ENCODE measurements around the gene ADAT3. TPM values are rescaled to one million over a fixed set of nuclear protein-coding genes. Genes with fewer than 3 reads are reported as not detected.
"Not testable (repeated sequence)": the region's sequence is repeated elsewhere in the genome, so short reads cannot be mapped to it uniquely, and the experiment has no call there.

ADAT3 gene
- total RNA-seq, 2 donors from 2014 or later, result 9.9 to 13.8 TPM

- Mint-ChIP-seq H3K4me1 (peaks cover 31% of the 10 kb centered on the region), H3K9me3 (no peaks in the 10 kb centered on the region), H3K36me3 (ENCODE audit: low read depth) (peaks cover 1% of the 10 kb centered on the region), H3K27ac (peak overlapping the region; percentile 88), H3K27me3 (ENCODE audit: insufficient read depth) (no peaks in the 10 kb centered on the region), H3K4me3 (peak overlapping the region; percentile 92)
- WGBS, 2 experiments (ENCODE audit: insufficient coverage in 1 of 2, insufficient read length in 1 of 2), result 1% methylated on average over 31 to 56 of the region's 56 CpGs
- Histone ChIP-seq H3K9ac (ENCODE audit: extremely low read depth, low read length, poor library complexity, severe bottlenecking) (peak overlapping the region; percentile 66), H3K27ac (ENCODE audit: low read depth, low read length) (no peak overlapping the region), H3K27me3 (ENCODE audit: control insufficient read depth, insufficient read depth, low read length, poor library complexity, severe bottlenecking) (no peaks in the 10 kb centered on the region), H3K36me3 (ENCODE audit: control insufficient read depth, insufficient read depth, low read length) (no peaks in the 10 kb centered on the region), H3K9me3 (ENCODE audit: control insufficient read depth, low read length) (no peaks in the 10 kb centered on the region), H3K4me1 (ENCODE audit: control insufficient read depth, insufficient read depth, low read length) (peaks cover 23% of the 10 kb centered on the region), H3K4me3 (ENCODE audit: low read length) (peak overlapping the region; percentile 85)
- DNase-seq, result peak; percentile 61
- TF ChIP-seq CTCF (conservative IDR thresholded peaks at IDR 0.05), result no peak
Measured at GRCh38 chr19:1884719-1885334, 20.4 kb upstream of the ADAT3 start.

GRCh38 chr19:1885398-1886119, 19.6 kb upstream of the ADAT3 start, which contains the start of gene ABHD17A:
Gene ABHD17A (minus strand): TSS chr19:1885496. CDS start chr19:1881566, 3,930 bp downstream.
- H3K9ac ChIP-seq (ENCODE audit: extremely low read depth, low read length, poor library complexity, severe bottlenecking), result peak within 1 kb of the TSS; percentile 66
- 24 to 84% methylated on average over 11 to 46 of the region's 46 CpGs for WGBS, 2 experiments (ENCODE audit: insufficient coverage in 1 of 2, insufficient read length in 1 of 2)
- H3K27me3 Mint-ChIP-seq (ENCODE audit: insufficient read depth); H3K27me3 ChIP-seq (ENCODE audit: control insufficient read depth, insufficient read depth, low read length, poor library complexity, severe bottlenecking); H3K9me3 Mint-ChIP-seq; H3K27ac ChIP-seq (ENCODE audit: low read depth, low read length); H3K36me3 ChIP-seq (ENCODE audit: control insufficient read depth, insufficient read depth, low read length); H3K36me3 Mint-ChIP-seq (ENCODE audit: low read depth); H3K9me3 ChIP-seq (ENCODE audit: control insufficient read depth, low read length): not testable (repeated sequence)
- peak within 1 kb of the TSS; percentile 88 for H3K27ac Mint-ChIP-seq
- H3K4me1 Mint-ChIP-seq, result peaks cover 31% of the 10 kb centered on the region
- peak within 1 kb of the TSS; percentile 85 for H3K4me3 ChIP-seq (ENCODE audit: low read length)
- DNase-seq, result peak; percentile 97
- H3K4me1 ChIP-seq (ENCODE audit: control insufficient read depth, insufficient read depth, low read length), result peaks cover 23% of the 10 kb centered on the region
- peak within 1 kb of the TSS; percentile 92 for H3K4me3 Mint-ChIP-seq

GRCh38 chr19:1886360-1886759, 18.8 kb upstream of the ADAT3 start:
- not testable (repeated sequence) for H3K9ac ChIP-seq (ENCODE audit: extremely low read depth, low read length, poor library complexity, severe bottlenecking); H3K27me3 ChIP-seq (ENCODE audit: control insufficient read depth, insufficient read depth, low read length, poor library complexity, severe bottlenecking); H3K36me3 Mint-ChIP-seq (ENCODE audit: low read depth); H3K27me3 Mint-ChIP-seq (ENCODE audit: insufficient read depth); H3K9me3 ChIP-seq (ENCODE audit: control insufficient read depth, low read length); H3K36me3 ChIP-seq (ENCODE audit: control insufficient read depth, insufficient read depth, low read length); H3K4me3 ChIP-seq (ENCODE audit: low read length); H3K27ac Mint-ChIP-seq; H3K9me3 Mint-ChIP-seq; H3K4me3 Mint-ChIP-seq; H3K27ac ChIP-seq (ENCODE audit: low read depth, low read length); DNase-seq
- peaks cover 23% of the 10 kb centered on the region for H3K4me1 ChIP-seq (ENCODE audit: control insufficient read depth, insufficient read depth, low read length)
- WGBS, 2 experiments (ENCODE audit: insufficient coverage in 1 of 2, insufficient read length in 1 of 2), result 89 to 97% methylated on average over 13 to 15 of the region's 15 CpGs
- H3K4me1 Mint-ChIP-seq, result peaks cover 31% of the 10 kb centered on the region

GRCh38 chr19:1888385-1888784, 16.8 kb upstream of the ADAT3 start:
- H3K4me3 Mint-ChIP-seq, result no peak overlapping the region
- H3K27me3 Mint-ChIP-seq (ENCODE audit: insufficient read depth), result no peaks in the 10 kb centered on the region
- no peak for TF ChIP-seq CTCF (conservative IDR thresholded peaks at IDR 0.05)
- Histone ChIP-seq H3K9me3 (ENCODE audit: control insufficient read depth, low read length) (no peaks in the 10 kb centered on the region), H3K36me3 (ENCODE audit: control insufficient read depth, insufficient read depth, low read length) (no peaks in the 10 kb centered on the region), H3K4me3 (ENCODE audit: low read length) (no peak overlapping the region), H3K27ac (ENCODE audit: low read depth, low read length) (no peak overlapping the region), H3K27me3 (ENCODE audit: control insufficient read depth, insufficient read depth, low read length, poor library complexity, severe bottlenecking) (no peaks in the 10 kb centered on the region), H3K9ac (ENCODE audit: extremely low read depth, low read length, poor library complexity, severe bottlenecking) (no peak overlapping the region), H3K4me1 (ENCODE audit: control insufficient read depth, insufficient read depth, low read length) (peaks cover 12% of the 10 kb centered on the region)
- no peaks in the 10 kb centered on the region for H3K9me3 Mint-ChIP-seq
- no peak for DNase-seq
- peaks cover 23% of the 10 kb centered on the region for H3K4me1 Mint-ChIP-seq
- WGBS, 2 experiments (ENCODE audit: insufficient coverage in 1 of 2, insufficient read length in 1 of 2), result 90 to 96% methylated on average over 4 to 5 of the region's 5 CpGs
- no peak overlapping the region for H3K27ac Mint-ChIP-seq
- no peaks in the 10 kb centered on the region for H3K36me3 Mint-ChIP-seq (ENCODE audit: low read depth)

Measured in endodermal cell (in vitro differentiated cells).